Peyer's patch (tissue), 4 donors: ENCODE data around the gene TMEM178B.

Source experiments
- CTCF ChIP-seq, 6 experiments: fragments of 450-650 bp in 4 of 6; fragments of 200-600 bp in 2 of 6; sonication (generic) in 1 of 6; IDR thresholded peaks; one replicate each; pipeline ENCODE4 v1.5.1; 2017 to 2019; ENCODE audit warnings: antibody characterized with exemption in 6 of 6, mild to moderate bottlenecking in 3 of 6, moderate library complexity in 1 of 6
- POLR2A ChIP-seq, 2 donors: fragments of 450-650 bp; IDR thresholded peaks; one replicate each; pipeline ENCODE4 v1.5.1; 2017; ENCODE audit warnings: antibody characterized with exemption in 2 of 2, mild to moderate bottlenecking in 2 of 2, moderate library complexity in 2 of 2

GRCh38 chr7:141342621-141343408 lies 269.0 kb downstream of the TMEM178B start:
- TF ChIP-seq CTCF (IDR thresholded peaks at IDR 0.05), result no peak
- no peak for TF ChIP-seq POLR2A (IDR thresholded peaks at IDR 0.05)
